NCI-H1694 (cell line): Measurements from ENCODE around the gene PAPSS1.

ENCODE experiments used
- DNase-seq: peaks from one replicate; lab custom pipeline; 2025; lab: John Stamatoyannopoulos, UW

Gene PAPSS1

GRCh38 chr4:107629318-107629717 is 90.7 kb downstream of the PAPSS1 start:
- DNase-seq = no peak

- no peak for DNase-seq
Measured at GRCh38 chr4:107625391-107625902, 94.6 kb downstream of the PAPSS1 start.

GRCh38 chr4:107624024-107624423 is 96.0 kb downstream of the PAPSS1 start:
- no peak for DNase-seq

- DNase-seq = no peak
Measured at GRCh38 chr4:107622006-107622405, 98.0 kb downstream of the PAPSS1 start.

DNA sequence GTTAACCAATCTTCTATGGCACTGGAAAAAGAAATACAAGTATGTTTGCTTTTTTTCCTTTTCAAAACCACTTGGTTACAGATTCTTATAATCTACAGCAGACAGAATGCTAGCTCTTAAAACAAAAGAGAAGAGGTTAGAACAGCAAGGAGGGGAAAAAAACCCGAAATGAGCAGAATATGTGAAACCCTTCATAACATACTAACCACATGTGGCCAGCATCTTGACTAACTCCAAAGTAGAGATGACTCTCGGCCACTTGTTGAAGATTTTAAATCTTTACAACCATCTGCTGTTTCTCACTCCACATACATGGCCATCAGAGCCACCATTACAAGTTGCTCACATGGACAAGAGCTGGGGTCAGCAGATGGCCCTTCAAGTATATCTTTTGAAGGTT is 100.3 kb downstream of the PAPSS1 start:
- DNase-seq = no peak

GRCh38 chr4:107619066-107619465 is 101.0 kb downstream of the PAPSS1 start:
- no peak for DNase-seq

DNA sequence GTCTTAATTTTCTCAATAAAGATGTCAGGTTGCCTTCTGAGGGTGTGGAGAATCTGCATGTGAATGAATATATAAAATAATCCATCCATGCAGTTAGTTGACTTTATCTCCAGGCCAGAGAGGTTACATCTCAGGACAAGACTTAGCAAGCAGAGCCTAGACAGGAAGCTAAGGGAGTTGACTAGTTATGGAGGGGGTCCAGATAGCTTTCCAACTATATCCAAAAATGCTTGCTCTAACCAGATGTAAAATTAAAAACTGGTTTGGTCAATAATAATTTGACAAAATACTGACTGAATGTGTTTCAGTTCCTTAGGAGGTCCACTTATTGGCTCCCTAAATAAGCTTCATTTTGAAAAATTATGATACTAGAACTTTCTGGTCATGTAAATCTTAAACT is 101.4 kb downstream of the PAPSS1 start:
- no peak for DNase-seq

GRCh38 chr4:107616838-107617389 is 103.1 kb downstream of the PAPSS1 start:
- no peak for DNase-seq

GRCh38 chr4:107615809-107616208 is 104.2 kb downstream of the PAPSS1 start:
- DNase-seq = no peak

- DNase-seq = no peak
Measured at GRCh38 chr4:107603430-107603829, 116.6 kb downstream of the PAPSS1 start.

GRCh38 chr4:107600983-107601382 is 119.1 kb downstream of the PAPSS1 start:
- DNase-seq = no peak

- no peak for DNase-seq
Measured at GRCh38 chr4:107600436-107600835, 119.6 kb downstream of the PAPSS1 start.

DNA sequence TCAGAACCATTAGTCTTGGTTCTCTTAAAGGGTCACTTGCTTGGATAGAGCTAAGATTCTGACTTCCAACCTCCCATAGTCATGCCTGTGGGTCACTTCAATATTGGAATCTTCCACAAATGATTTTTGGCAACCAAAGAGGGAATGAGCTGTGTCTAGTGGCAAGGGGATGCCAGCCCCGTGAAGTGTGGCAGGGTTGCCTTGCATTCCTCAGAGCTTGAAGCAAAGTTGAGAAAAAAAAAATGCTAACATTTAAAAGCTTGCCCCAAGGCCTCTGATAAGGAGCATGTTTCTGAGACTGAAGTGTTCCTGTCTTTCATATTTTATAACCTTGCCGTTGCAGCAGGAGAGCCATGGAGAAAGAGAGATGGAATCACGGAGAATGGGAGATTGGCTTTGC is 120.2 kb downstream of the PAPSS1 start:
- DNase-seq = no peak

DNA sequence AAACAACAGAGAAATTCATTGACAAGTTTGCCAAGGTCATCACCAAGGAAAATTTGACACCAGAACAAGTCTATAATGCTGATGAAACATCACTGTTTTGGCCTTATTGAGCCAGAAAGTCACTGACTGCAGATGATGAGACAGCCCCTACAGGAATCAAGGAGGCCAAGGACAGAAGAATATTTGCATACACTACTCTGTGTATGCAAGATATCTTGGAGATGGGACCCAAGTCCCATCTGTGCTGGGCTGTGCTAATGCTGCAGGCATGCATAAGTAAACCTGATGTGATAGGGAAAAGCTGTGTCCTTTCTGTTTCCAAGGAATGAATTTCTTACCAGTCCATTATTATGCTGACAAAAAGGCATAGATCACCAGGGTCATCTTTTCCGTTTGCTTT is 126.8 kb downstream of the PAPSS1 start:
- no peak for DNase-seq

DNA sequence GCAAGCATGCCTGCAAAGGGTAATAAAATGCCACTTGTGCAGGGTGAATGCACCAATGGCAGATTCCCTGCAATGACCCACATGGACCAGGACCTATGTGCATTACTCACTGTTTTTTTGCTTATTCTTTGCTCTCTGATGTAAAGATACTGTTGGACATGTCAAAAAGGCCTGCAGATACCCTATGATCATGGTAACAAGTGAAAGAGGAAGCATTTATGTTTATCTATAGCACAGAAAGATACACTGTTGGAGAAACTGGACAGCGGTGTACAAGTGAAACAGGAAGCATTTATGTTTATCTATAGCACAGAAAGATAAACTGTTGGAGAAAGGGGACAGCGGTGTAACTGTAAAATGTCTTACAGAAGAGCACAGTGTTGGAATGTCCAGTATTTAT is 127.5 kb downstream of the PAPSS1 start:
- no peak for DNase-seq

- no peak for DNase-seq
Measured at GRCh38 chr4:107589269-107589668, 130.8 kb downstream of the PAPSS1 start.

DNA sequence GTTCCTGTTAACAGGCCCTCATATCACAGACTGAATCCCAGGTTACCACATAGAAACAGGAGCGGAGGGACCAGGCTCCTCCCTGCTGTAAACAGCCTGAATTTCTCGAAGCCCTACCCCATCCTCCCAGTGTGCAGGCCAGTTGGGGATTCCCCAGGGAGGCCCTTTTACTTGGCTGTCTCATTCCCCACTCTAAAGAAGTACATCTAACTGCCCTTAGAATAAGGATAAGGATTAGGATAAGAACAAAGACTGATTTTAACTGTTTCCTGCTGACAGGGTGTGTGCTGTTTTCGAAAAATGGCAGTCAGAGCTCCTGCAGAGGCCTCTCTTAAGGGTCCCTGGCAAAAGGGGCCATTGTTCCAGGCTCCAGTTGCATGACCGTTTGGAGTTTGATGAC is 133.7 kb downstream of the PAPSS1 start:
- no peak for DNase-seq

DNA sequence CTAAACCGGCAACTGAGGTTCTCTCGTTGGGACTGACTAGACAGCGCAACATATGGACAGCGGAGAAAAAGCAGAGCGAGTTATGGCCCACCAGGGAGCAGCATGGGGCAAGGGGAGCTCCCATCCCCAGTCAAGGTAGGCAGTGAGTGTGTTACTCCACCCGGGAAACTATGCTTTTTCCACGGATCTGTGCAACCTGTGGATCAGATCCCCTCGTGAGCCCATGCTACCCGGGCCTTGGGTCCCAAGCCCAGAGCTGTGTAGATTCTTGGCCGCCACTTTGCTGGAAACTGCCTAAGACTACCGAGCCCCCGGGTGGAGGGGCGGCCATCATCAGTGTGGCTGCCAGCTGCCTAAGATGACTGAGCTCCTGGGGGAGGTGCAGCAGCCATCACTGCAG is 140.9 kb downstream of the PAPSS1 start:
- DNase-seq = peak; percentile 40

DNA sequence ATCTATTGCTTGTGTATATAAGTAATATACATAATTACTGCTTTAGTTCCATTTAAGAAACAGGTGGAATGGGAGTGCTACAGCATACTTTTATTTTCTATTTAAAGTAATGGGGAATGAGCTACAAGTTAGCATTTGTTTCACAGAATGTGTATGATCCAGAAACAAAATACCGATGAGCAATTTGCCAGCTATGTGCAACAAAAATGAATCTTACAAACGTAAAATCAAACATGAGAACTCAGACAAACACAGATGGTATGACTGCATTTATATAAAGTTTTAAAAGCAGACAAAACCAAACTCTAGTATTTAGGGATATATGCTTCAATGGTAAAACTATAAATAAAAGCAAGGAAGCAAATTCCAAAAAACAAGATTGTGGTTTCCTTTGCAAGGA is 141.7 kb downstream of the PAPSS1 start:
- DNase-seq = no peak

DNA sequence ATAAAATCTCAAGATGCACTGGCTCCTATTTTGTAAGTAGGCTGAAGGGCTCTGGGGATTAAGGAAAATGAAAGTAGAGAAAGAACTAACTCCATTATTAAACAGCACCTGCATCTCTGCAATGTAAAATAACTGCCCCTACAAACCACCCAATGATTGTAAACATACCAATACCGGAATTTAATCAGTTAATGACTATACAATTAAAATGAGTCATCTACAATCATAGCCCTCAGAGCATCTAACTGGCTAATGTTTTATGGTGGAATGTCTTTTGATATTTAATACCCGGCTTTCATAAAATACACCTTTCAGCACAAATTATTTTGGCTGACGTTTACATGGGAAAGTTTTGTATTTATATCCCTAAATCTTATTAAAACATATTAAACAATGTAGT is 142.3 kb downstream of the PAPSS1 start:
- no peak for DNase-seq

DNA sequence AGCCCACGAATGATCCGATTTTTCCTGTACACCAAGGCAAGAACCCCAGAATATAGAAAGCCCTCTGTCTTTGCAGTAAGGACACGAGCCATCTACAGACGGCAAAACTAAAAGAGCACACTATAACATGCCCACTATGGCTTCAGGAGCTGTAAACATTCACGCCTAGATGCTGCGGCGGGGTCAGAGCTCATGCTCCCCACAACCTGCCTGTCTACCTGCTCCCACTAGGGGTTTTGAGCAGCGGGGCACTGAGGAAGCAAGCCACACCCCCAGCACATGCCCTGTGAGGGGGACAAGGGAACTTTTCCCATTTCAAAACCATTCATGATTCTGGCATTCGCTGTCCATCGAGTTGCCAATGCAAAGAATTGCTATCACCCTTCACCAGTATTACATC is 144.8 kb downstream of the PAPSS1 start:
- DNase-seq = no peak

DNA sequence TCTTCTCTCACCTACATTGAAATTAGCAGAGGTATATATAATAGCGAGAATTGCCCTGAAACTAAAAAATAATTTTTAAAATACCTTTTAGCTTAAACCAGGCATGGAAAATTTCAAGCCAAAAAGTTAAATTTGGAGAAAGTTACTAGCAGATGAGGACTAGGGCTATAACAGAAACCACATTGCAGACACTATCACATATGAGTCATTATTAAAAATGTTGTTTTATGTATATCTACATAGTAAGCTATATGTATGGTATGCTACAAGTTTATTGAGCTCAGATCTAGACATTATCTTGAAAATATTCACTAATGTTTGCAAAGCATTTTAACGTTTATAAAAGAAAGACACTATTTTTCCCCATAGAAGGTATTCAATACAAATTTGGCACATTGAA is 147.8 kb downstream of the PAPSS1 start:
- no peak for DNase-seq

DNA sequence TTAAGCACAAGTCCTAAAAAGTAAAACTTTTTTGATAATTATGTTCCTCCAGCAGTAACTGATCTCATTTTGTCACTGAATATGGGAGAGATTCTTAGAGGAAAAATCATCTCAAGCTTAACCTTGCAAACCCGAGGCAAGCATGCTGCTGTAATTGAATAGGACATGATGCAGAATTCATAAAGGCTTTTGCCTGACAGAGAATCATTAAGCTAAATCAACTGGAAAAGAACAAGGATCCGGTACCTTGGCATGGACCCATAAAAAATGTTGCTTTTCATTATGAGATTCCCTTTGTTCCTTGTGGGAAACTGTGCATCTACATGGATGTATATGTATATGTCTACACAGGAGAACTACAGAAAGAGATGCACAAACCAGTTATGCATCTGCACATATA is 149.1 kb downstream of the PAPSS1 start:
- DNase-seq = no peak

DNA sequence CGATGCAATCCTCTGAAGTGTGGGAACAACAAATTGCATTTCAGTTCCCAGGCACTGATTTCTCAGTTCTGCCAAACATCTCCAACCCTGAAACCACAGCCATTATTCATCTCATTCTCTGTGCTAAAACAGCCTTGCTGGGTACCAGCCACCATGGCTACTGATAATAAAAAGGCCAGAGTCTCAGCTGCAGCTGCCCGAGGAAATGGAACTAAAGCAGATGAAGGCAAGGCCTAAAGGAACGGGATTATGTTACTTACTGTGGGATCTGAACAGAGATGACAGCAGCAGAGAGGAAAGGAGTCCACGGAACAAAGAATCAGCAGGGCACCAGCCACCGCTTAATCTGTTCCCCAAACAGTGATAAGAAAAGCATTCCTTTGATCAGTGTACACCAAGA is 155.7 kb downstream of the PAPSS1 start:
- DNase-seq = no peak
